Lower leg skin (tissue), 3 donors: ENCODE results near the gene RAB7A.

ENCODE experiments used
- POLR2A ChIP-seq, 2 donors: fragments of 450-650 bp; IDR thresholded peaks; one replicate each; pipeline ENCODE4 v1.6.1; 2016 to 2017; ENCODE audit warnings: antibody characterized with exemption in 2 of 2, mild to moderate bottlenecking in 1 of 2, moderate library complexity in 1 of 2
- TF ChIP-seq, protein P1 (sequence below), 3 donors: fragments of 450-650 bp; IDR thresholded peaks; one replicate each; pipeline ENCODE4 v1.5.1; 2016; ENCODE audit warnings: antibody characterized with exemption in 3 of 3, mild to moderate bottlenecking in 3 of 3, moderate library complexity in 2 of 3

DNA sequence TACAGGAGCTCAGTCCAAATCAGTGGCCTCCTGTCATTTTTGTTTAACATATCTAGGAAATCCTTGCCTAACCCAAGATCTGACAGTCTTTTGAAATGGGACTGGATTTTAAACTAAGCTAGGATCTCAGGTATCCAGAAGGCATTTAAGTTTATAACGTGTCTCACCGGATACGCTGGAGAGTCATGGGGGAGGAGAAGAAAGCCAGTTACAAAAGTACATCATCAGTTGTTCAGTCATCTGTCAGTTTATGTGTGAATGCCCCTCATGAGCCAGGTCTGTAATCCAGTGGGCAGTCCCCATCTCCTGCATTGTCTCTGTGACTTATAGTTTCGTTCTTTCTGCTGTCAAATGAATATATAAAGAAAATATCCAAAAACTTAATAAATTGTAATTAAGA lies 44.4 kb downstream of the RAB7A start:
- TF ChIP-seq, protein P1, sequence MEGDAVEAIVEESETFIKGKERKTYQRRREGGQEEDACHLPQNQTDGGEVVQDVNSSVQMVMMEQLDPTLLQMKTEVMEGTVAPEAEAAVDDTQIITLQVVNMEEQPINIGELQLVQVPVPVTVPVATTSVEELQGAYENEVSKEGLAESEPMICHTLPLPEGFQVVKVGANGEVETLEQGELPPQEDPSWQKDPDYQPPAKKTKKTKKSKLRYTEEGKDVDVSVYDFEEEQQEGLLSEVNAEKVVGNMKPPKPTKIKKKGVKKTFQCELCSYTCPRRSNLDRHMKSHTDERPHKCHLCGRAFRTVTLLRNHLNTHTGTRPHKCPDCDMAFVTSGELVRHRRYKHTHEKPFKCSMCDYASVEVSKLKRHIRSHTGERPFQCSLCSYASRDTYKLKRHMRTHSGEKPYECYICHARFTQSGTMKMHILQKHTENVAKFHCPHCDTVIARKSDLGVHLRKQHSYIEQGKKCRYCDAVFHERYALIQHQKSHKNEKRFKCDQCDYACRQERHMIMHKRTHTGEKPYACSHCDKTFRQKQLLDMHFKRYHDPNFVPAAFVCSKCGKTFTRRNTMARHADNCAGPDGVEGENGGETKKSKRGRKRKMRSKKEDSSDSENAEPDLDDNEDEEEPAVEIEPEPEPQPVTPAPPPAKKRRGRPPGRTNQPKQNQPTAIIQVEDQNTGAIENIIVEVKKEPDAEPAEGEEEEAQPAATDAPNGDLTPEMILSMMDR (IDR thresholded peaks at IDR 0.05): no peak
- no peak for TF ChIP-seq POLR2A (IDR thresholded peaks at IDR 0.05)
